Activated effector memory CD4-positive, alpha-beta T cell treated with anti-CD3 and anti-CD28 coated beads, Interleukin-2, amount 50 U/mL, for 16 hours (primary cell): Measurements from ENCODE around the gene ANKRD66.
"Not testable (repeated sequence)": the region's sequence is repeated elsewhere in the genome, so short reads cannot be mapped to it uniquely, and the experiment has no call there.

Source experiments
- DNase-seq: peaks from one replicate; pipeline ENCODE4 v3.0.0-alpha.2; 2020

The ANKRD66 gene

GRCh38 chr6:46756469-46757213 is 9.9 kb downstream of the ANKRD66 start:
- DNase-seq: no peak

GRCh38 chr6:46757214-46757596 is 10.5 kb downstream of the ANKRD66 start:
- DNase-seq: no peak

GRCh38 chr6:46758960-46759753 is 12.4 kb downstream of the ANKRD66 start:
- DNase-seq: no peak

DNA sequence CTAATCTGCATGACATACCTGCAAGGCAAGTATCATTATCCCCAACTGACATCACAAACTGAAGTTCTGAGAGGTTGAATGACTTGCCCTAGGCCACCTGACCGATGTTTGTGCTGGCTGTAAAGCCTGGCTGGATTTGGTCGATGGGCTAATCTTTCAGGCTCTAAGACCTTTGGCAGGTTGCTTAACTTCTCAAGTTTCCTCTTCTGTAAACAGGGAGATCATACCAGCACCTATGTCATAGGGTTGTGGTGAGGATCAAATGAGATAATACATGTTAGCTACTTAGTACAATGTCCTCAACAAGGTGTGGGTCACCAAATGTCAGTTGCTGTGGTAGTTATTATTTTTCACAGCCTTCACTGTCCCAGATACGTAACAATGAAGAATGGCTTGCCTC is 14.2 kb downstream of the ANKRD66 start:
- no peak for DNase-seq

- no peak for DNase-seq
Measured at GRCh38 chr6:46763466-46763865, 16.7 kb downstream of the ANKRD66 start.

- DNase-seq: not testable (repeated sequence)
Measured at GRCh38 chr6:46764280-46764679, 17.5 kb downstream of the ANKRD66 start.

- DNase-seq: no peak
Measured at GRCh38 chr6:46764961-46765360, 18.2 kb downstream of the ANKRD66 start.

GRCh38 chr6:46772016-46772415 is 25.3 kb downstream of the ANKRD66 start:
- no peak for DNase-seq

GRCh38 chr6:46772762-46773161 is 26.0 kb downstream of the ANKRD66 start:
- DNase-seq: no peak

DNA sequence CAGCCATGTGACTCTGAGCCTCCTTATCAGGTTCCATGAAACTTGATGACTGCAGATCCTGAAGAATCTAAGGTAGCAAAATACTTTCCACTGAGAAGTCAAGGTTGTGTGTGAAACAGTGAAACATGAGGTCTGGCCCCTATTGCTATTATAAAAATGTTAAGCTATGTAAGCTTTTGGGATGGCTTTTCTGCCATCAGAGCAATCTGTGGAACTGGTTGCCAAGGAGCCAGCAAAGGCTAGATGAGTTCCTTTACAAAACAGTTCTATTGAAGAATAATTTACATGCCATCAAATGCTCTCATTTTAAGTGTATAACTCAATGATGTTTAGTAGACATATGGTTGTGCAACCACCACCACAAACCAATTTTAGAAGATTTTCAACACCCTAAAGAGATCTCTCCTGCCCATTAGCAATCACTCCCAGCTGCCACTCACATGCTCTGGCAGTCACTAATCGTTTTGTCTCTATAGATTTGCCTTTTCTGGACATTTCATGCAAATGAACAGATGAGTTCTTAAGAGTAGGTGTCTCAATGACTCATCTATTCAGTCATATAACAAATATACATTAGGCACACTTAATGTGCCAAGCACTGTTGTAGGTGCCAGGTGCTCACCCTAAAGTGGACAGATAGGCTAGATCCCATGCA is 26.6 kb downstream of the ANKRD66 start:
- no peak for DNase-seq

- DNase-seq: not testable (repeated sequence)
Measured at GRCh38 chr6:46774736-46775135, 28.0 kb downstream of the ANKRD66 start.

DNA sequence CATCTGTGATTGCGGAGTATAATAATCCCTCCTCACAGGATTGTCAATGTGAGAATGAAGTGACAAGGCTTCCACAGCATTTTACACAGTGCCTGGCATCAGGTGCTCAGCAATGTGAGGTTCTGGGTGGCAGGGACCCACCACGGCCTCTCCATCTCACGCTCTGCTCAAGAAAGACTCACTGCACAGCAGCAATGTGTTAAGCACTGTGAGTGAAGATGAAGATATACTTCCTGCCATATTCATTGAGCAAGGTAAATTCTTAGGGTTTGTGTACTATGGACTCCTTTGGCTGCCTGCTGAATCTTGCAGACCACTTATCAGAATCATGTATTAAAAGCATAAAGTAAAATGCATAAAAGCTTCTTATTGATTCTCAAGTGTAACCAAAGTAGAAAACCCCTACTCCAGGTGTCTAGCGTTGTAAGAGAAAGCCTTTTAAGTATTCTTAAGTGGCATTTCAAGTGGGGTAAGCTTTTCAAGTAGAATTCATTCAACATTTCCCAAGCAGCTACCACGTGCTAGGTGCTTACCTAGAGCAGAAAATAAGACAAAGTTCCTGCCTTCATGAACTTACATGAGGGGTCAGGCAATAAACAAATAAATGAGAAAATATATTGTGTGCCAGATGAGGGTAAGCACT is 29.5 kb downstream of the ANKRD66 start:
- DNase-seq: no peak

DNA sequence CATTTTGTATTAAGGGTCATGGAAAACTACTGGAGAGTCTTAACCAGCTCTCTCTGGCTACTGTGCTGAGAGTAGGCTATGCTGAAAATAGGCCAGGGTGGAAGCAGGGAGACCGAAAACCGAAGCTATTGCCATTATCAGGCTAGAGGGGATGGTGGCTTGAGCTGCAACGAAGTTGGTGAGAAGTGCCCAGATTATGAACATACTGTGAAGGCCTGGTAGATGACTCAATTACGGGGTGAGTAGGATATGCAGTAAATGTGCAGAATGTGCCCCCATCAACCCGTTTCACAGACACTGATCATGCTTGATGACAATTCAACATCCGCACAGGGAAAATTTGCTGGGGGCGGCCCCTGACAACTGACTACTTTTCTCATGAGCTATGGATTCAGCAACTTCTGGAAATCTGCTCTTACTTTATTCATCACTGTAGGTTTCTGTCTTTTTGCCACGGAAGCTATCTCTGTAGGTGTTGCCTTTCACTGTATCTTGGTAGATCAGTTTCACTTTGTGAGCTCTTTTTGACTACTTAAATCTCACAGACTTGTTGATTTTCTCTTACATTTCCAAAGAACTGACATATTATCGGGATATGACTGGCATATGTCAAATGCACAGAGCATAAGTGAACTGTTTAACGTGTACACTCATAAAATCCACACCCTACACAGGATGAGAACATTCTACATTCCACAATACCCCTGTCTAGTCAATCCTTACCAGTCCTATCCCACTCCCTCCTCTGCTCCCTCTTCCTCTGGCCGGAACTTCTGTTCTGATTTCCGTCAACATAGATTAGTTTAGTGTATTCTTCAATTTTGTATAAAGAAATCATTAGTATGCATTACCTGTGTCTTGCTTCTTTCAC is 31.0 kb downstream of the ANKRD66 start:
- no peak for DNase-seq

GRCh38 chr6:46781478-46782378 is 35.0 kb downstream of the ANKRD66 start:
- DNase-seq: no peak

GRCh38 chr6:46784535-46784934 is 37.8 kb downstream of the ANKRD66 start:
- DNase-seq: no peak

- DNase-seq: no peak
Measured at GRCh38 chr6:46787871-46788540, 41.3 kb downstream of the ANKRD66 start.

GRCh38 chr6:46788791-46789190 is 42.1 kb downstream of the ANKRD66 start:
- no peak for DNase-seq

GRCh38 chr6:46789434-46790354 is 43.0 kb downstream of the ANKRD66 start:
- DNase-seq: no peak

DNA sequence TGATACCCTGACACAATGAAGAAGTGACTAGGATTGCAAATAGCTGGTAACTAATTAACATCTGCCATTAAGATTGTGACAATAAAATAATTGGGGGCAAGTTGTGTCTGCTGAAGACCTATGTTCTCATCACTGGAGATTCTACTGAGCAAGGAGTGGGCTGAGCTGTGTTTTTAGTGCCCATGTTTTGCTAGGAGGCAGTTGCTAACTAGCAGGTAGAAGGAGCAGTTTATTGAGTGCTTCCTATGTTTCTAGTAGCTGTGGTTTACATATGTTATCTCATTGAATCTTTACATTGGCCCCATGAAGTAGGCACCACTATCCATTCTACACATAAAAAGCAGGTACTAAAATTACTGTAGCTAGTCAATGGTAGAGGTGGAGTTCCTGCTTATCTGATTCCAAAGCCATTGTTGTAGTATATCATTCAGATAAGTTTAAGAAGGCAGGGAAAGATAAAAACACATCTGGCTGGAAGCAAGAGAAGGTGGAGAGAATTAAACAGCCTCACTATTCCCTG is 43.7 kb downstream of the ANKRD66 start:
- no peak for DNase-seq
